Effector CD8-positive, alpha-beta T cell (primary cell): ENCODE results near the gene ATP5F1C.

ENCODE experiments used
- DNase-seq: peaks from one replicate; lab custom pipeline; 2025; lab: John Stamatoyannopoulos, UW

Gene ATP5F1C

DNA sequence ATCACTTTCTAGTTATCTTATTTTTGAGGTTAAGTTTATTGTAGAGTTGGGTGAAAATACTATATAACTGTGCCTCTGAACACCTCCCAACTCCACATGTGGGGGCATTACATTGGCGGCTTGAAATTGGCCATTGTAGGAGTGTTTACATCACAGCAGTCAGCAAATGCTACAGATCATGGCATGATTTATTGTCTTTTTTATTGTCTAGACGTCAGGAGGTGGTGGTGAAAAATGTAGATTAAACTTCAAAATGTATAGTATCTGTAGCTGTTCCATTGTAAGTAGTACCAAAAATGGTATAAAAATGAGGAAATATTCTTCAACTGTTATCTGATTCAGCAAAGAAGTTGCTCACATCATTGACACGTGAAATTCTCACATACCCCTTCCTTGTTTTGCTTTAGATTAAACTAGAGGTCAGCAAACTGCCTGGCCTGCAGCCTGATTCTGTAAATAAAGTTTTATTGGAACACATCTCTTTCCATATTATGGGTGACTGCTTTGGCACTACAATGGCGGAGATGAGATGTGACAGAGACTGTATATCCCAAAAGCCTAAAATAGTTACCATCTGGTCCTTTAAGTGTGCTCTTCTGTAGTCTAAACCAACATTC lies 65.4 kb downstream of the ATP5F1C start:
- no peak for DNase-seq

DNA sequence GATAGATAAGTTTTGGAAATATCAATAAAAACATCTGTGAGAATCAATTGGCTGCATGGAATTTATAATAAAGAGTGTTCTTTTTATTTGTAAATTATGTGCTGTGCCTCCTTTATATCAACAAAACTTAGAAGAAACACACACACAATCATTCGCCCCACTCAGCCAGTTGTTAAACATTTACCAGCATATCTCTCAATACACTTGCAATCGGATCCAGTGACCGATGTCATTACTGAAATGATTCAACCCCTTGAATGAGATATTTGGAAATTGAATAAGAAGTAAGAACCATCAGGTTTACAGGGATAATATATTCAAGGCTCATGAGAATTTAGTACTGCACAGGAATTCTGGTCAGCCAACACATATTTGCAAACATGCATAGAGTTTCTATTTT lies 65.9 kb downstream of the ATP5F1C start:
- DNase-seq = no peak

DNA sequence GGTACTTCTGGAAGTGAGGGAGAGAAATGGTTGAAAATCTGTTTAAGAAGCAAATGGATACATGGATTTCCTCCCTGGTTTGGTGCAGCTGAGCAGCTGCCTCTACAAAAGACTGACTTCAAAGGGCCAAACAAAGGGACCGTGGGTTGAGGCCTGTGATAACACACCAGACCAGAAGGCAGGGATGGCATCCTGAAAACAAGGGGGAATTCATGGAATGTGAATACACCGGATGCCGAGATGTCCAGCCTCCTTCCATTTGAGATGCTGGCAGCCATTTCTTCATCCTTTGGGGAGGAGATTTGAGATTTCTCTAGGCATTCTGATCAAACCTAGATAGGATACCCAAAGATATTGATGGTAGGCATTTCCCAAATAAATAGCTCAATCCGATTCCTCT lies 67.2 kb downstream of the ATP5F1C start:
- no peak for DNase-seq

- DNase-seq = no peak
Observed at GRCh38 chr10:7856678-7857077, 68.7 kb downstream of the ATP5F1C start.

DNA sequence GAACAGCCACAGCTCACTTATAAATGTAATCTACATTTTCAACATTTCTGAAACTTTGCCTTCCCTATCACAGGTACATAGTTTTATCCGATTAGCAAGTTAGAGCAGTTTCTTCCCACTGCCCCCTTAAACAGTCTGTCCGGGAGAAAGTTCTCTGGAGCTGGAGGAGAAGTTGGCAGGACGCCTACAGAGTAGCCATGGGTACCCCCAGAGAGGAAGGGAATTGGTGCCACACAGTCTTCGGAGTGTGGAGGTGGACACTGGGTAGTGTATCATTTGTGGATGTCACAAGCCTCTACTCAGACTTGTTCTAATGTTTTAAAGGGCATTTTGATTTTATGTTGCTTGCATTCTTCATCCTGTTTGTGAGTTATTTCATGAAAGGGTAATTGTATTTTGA lies 69.3 kb downstream of the ATP5F1C start:
- DNase-seq = no peak
